ENCODE data around the gene SOCS1. TPM values are rescaled to one million over a fixed set of nuclear protein-coding genes. Genes with fewer than 3 reads are reported as not detected.

The SOCS1 gene
- total and polyA plus RNA-seq, 12 donors, result 0.53 to 11.9 (median 5.1) TPM

DNA sequence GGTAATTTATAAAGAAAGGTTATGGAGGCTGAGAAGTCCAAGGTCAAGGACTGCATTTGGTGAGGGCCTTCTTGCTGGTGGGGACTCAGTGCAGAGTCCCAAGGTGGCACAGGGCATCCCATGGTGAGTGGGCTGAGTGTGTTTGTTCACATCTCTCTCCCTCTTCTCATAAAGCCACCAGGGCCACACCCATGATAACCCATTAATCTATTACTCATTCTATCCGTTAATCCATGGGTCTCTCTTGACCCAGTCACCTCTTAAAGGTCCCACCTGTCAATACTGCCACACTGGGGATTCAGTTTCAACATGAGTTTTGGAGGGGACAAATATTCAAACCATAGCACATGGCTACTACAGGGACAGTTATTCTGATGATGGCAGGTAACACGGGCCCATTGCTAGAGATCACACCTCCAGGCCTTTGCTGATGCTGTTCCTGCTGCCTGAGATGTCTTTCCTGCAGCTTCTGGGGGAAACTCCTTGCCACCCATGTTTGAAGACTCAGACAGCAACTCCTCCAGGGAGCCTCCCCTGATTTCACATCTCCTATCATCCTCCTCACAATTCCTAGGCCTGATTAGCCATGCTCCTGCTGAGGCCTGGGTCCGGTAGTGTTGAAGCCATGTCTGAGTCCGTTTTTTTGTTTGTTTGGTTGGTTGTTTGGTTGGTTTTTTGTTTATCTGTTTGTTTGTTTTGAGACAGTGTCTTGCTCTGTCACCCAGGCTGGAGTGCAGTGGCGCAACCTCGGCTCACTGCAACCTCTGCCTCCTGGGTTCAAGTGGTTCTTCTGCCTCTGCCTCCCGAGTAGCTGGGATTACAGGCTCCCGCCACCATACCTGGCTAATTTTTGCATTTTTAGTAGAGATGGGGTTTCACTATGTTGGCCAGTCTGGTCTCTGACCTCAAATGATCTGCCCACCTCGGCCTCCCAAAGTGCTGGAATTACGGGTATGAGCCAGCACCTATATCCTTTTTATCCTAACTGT lies 16.1 kb downstream of the SOCS1 start:
- Histone ChIP-seq H3K9me3 (replicated peaks in 1 of 3) (no peaks in the 10 kb centered on the region), H3K27ac (no peak overlapping the region), H3K36me3 (replicated peaks in 1 of 2) (no peaks in the 10 kb centered on the region), H3K4me3 (no peak overlapping the region), H3K27me3 (no peaks in the 10 kb centered on the region), H3K4me1 (replicated peaks in 1 of 2) (no peaks in the 10 kb centered on the region)
- 81 to 90% (median 85%) methylated on average over 9 to 10 of the region's 10 CpGs for whole genome bisulfite sequencing, 4 donors
- intact Hi-C loops (cut with DNase I), result loop anchor here in 1 of 2 donors (10.0 kb wide), 2 partner anchors 55 to 75 kb away; no protein-coding TSS in a partner anchor
- no peak for DNase-seq
- TF ChIP-seq POLR2A (IDR thresholded peaks at IDR 0.05), result no peak
- TF ChIP-seq, protein P1, sequence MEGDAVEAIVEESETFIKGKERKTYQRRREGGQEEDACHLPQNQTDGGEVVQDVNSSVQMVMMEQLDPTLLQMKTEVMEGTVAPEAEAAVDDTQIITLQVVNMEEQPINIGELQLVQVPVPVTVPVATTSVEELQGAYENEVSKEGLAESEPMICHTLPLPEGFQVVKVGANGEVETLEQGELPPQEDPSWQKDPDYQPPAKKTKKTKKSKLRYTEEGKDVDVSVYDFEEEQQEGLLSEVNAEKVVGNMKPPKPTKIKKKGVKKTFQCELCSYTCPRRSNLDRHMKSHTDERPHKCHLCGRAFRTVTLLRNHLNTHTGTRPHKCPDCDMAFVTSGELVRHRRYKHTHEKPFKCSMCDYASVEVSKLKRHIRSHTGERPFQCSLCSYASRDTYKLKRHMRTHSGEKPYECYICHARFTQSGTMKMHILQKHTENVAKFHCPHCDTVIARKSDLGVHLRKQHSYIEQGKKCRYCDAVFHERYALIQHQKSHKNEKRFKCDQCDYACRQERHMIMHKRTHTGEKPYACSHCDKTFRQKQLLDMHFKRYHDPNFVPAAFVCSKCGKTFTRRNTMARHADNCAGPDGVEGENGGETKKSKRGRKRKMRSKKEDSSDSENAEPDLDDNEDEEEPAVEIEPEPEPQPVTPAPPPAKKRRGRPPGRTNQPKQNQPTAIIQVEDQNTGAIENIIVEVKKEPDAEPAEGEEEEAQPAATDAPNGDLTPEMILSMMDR (IDR thresholded peaks at IDR 0.05), result no peak

DNA sequence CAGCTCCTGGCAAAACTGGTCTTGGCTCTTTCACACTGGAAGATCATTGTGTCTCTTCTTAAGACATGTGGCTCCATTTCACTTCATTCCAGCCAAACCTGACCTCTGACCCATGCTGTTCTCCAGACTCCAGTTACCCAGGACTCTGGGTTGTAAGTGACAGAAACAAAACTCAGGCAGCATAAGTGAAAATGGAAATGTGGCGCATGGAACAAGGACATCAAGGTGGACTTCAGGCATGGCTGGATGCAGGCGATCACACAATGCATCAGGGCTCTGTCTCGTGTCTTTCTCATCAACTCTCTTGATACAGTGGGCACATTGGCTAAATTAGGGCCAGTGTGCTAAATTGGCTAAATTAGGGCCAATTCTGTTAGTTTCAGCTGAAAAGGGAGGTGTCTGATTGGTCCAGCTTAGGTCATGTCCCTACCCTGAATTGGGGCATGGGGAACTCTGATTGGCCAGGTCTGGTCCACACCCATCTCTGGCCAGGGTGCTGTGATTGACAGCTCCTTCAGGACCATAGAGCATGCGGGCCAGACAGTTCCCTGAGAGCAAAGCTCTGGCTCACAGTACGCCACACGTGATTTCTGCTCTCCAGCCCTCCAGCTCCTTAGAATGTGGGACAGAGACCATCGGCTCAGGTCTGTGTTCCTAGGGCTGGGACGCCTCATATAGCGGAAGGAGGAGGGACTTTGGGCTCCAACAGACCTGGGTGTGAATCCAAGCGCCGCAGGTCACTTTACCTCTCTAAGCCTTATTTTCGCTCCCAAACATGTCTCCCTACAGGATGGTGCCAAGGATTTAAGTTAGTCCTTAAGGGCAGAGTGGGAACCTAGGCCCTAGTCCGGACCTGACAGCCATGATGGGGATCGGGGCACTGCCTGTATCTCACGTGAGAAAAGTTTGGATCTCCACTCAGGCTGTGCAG lies 17.5 kb downstream of the SOCS1 start:
- intact Hi-C loops (cut with DNase I), result no loop called here
- H3K4me1 ChIP-seq (replicated peaks in 1 of 2), result no peaks in the 10 kb centered on the region
- no peaks in the 10 kb centered on the region for H3K9me3 ChIP-seq (replicated peaks in 1 of 3)
- no peaks in the 10 kb centered on the region for H3K27me3 ChIP-seq
- TF ChIP-seq, protein P1 (IDR thresholded peaks at IDR 0.05), result no peak
- no peak for TF ChIP-seq POLR2A (IDR thresholded peaks at IDR 0.05)
- no peak overlapping the region for H3K4me3 ChIP-seq
- H3K27ac ChIP-seq, result no peak overlapping the region
- H3K36me3 ChIP-seq (replicated peaks in 1 of 2), result no peaks in the 10 kb centered on the region
- no peak for DNase-seq
- WGBS, 4 donors, result 92 to 98% (median 96%) methylated on average over 12 to 15 of the region's 15 CpGs

DNA sequence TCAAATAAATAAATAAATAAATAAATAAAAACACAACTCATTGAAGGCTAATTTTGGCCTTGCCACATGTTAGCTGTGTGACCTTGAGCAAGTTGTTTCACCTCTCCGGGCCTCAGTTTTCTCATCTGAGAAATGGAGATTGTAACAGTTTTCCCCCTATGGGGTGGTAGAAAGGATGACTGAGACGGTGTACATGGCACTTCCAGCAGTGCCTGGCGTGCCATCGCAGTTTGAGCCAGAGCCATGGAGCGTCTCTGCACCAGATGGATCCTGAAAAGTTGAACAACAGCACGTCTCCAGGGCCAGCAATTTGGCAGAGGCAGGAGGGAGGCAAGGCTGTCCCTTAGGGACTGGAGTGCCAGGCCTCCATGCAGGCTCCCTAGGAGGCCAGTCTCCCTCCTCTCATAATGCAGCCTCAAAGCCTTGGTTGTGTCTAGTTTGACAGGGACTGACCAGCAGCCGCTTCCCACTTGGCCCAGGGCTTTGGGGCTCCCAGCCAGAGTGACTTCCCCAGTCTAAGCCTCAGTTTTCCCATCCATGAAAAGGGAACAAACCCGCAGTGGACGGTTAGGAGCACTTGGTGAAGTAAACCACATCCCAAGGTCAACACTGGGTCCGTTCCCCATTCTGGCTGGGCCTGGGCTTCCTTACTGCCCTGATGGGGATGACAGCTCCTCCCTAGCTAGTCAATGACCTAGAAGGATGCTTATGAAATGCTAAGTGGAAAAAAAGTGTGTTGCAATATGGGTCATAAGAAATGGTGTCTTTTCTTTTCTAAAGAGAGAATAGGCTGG lies 19.3 kb downstream of the SOCS1 start:
- H3K27me3 ChIP-seq, result no peaks in the 10 kb centered on the region
- TF ChIP-seq, protein P1 (IDR thresholded peaks at IDR 0.05), result no peak
- TF ChIP-seq POLR2A (IDR thresholded peaks at IDR 0.05), result no peak
- no peaks in the 10 kb centered on the region for H3K9me3 ChIP-seq (replicated peaks in 1 of 3)
- H3K4me3 ChIP-seq, result no peak overlapping the region
- no peak overlapping the region for H3K27ac ChIP-seq
- peaks cover 0 to 13% of the 10 kb centered on the region in 2 donors for H3K4me1 ChIP-seq (replicated peaks in 1 of 2)
- intact Hi-C loops (cut with DNase I), result no loop called here
- 65 to 78% (median 75%) methylated on average over 10 of the region's 10 CpGs for WGBS, 4 donors
- H3K36me3 ChIP-seq (replicated peaks in 1 of 2), result no peaks in the 10 kb centered on the region
- peak in 2 of 7 donors; percentile 30 to 58 for DNase-seq

All from adrenal gland (tissue), 12 donors.